GM21528 (cell line): Measurements from ENCODE around the gene POLR3E.
A peak's percentile ranks its signal among the peaks of the same experiment; 100 is the strongest.
"Not testable (repeated sequence)": the region's sequence is repeated elsewhere in the genome, so short reads cannot be mapped to it uniquely, and the experiment has no call there.

Experiments used
- ATAC-seq: cut with Tn5 transposase; IDR thresholded peaks from one replicate; pipeline ENCODE4 v1.9.1; 2021; ENCODE audit warnings: mild to moderate bottlenecking, moderate library complexity; ENCODE audit not compliant: unreplicated experiment, low FRiP score

POLR3E gene

GRCh38 chr16:22330326-22330725, 33.1 kb downstream of the POLR3E start:
- ATAC-seq, result no peak

DNA sequence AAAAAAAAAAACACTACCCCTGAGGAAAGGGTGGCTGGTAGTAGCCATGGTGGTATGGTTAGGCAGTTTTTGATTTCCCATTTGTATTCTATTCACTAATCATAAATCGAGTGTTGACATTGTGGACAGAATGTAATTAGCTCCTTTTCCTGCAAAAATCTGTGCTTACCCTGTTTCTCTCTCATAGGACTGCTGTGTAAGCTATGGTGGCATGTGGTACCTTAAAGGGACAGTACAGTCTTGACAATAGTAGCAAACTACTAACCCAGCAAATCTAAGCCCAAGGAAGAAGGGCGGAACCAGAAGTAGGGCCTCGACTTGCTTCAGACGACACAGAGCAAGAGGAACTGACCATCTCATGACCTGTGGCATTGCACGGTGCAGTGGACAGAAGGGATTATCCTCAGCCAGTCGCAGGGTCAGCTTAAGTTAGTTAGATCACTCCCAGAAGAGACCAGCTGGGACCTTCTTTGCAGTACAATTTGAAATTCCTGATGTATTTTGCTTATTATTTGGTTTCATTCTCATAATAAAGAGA, 36.3 kb downstream of the POLR3E start:
- ATAC-seq, result no peak

- no peak for ATAC-seq
Observed at GRCh38 chr16:22335668-22336246, 38.5 kb downstream of the POLR3E start.

DNA sequence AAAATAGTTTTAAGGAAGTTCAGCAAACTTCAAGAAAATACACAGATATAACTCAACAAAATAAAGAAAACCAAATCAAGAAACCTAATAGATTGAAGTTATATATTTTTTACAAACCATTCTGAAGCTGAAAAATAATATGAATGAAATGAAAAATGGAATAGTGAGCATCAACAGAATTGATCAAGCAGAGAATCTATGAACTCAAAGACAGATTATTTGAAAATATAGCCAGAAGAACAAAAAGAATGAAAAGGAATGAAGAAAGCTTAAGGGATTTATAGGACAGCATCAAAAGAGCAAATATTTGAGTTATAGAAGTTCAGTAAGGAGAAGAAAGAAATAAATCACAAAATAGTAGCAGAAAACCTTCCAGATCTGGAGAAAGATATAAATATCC, 39.4 kb downstream of the POLR3E start:
- ATAC-seq, result no peak

GRCh38 chr16:22337045-22337444, 39.8 kb downstream of the POLR3E start:
- no peak for ATAC-seq

- no peak for ATAC-seq
Observed at GRCh38 chr16:22337849-22338635, 40.8 kb downstream of the POLR3E start.

- no peak for ATAC-seq
Observed at GRCh38 chr16:22340945-22341344, 43.7 kb downstream of the POLR3E start.

DNA sequence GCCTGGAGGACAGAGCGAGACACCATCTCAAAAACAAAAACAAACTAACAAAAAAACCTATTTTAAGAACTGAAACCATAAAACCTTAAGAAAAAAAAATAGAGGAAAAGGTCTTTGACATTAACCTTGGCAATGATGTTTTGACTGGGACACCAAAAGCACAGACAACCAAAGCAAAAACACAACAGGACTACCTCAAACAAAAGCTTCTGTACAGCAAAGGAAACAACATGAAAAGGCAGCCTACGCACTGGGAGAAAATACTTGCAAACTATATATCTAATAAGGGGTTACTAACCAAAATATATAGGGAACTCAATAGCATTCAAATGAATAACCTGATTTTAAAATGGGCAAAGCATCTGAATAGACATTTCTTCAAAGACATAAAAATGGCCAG, 44.9 kb downstream of the POLR3E start:
- ATAC-seq, result no peak

- ATAC-seq, result no peak
Observed at GRCh38 chr16:22346483-22346882, 49.3 kb downstream of the POLR3E start.

GRCh38 chr16:22347100-22347820, 50.1 kb downstream of the POLR3E start:
- no peak for ATAC-seq

DNA sequence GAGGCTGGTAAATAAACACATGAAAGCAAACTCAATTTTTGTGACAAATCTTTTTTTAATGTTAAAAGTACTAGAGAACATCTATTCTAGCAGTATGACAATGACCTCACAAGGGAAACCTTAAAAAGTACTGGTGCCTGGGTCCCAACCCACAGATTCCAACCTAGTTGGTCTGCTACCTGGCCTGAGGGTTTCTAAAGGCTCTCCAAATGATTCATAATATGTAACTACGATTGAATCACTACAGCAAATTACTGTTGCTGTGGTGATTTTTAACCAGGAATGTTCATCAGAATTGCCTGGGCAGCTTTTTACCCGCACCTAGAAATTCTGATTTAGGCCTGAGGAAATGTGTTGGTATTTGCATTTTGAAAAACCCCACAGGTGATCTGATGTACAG, 51.1 kb downstream of the POLR3E start:
- no peak for ATAC-seq

DNA sequence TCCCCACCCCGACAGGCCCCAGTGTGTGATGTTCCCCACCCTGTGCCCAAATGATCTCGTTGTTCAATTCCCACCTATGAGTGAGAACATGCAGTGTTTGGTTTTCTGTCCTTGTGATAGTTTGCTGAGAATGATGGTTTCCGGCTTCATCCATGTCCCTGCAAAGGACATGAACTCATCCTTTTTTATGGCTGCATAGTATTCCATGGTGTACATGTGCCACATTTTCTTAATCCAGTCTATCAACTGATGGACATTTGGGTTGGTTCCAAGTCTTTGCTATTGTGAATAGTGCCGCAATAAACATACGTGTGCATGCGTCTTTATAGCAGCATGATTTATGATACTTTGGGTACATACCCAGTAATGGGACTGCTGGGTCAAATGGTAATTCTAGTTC, 53.8 kb downstream of the POLR3E start:
- ATAC-seq, result not testable (repeated sequence)

DNA sequence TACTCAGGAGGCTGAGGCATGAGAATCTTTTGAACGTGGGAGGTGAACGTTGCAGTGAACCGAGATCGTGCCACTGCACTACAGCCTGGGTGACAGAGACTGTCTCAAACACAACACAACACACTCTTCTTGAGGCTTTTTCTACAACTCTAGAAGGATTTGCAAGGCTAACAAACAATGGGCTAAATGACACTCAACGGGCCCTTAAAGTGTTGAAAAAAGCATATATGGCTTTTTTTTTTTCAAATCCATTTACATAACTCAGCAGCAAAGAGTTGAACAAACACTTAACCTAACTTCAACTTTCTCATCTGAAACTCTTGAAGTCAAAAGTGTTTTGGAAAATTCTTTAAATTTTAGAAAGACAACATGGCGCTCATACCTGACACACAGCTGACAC, 54.9 kb downstream of the POLR3E start:
- ATAC-seq, result no peak

- ATAC-seq, result no peak
Observed at GRCh38 chr16:22352723-22353122, 55.5 kb downstream of the POLR3E start.

- ATAC-seq, result no peak
Observed at GRCh38 chr16:22353191-22353919, 56.1 kb downstream of the POLR3E start.

DNA sequence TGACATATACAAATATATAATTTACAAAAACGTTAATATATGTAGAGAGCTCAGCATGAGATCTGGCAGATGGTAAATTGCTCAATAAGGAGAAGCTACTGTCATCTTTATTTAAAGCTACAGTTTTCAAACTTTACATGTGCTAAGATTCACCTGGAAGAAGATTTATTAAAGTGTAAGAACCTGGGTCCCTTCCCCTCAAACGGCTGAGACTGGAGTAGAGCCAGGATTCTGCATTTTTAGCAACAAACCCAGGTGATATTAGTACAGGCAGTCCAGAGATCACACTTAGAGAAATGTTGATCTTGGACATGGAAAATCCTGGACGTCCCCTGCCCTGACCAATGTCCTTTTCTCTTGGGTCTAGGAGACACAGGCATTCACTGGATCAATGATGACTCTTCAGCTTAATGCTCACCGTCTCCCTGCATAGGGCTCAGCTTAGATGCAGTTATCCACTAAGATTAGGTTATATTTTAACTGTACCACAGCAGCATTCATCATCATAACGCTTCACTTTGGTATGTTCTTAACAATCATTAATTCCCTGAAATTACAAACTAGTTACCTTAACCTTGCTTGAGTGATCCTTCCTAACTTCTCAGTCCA, 56.8 kb downstream of the POLR3E start:
- ATAC-seq, result no peak

DNA sequence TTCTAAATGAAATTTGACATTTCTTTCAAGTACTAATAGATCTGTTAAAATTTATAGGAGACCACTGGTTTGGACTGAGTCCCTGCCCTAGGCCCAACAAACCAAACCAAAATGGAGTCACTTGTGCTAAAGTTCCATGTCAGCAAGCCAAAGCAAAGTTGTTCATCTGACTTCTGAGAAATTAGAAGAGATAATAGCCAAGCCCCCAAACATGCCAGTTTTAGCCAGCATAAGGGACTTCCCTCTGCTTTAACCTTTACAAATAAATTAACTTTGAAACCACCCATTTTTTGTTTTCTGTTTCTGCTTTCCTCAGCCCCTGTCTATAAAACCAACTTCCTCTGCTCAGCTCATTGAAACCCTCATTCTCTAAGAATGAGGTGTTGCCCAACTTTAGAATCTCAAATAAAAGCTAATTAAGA, 58.3 kb downstream of the POLR3E start:
- no peak for ATAC-seq

DNA sequence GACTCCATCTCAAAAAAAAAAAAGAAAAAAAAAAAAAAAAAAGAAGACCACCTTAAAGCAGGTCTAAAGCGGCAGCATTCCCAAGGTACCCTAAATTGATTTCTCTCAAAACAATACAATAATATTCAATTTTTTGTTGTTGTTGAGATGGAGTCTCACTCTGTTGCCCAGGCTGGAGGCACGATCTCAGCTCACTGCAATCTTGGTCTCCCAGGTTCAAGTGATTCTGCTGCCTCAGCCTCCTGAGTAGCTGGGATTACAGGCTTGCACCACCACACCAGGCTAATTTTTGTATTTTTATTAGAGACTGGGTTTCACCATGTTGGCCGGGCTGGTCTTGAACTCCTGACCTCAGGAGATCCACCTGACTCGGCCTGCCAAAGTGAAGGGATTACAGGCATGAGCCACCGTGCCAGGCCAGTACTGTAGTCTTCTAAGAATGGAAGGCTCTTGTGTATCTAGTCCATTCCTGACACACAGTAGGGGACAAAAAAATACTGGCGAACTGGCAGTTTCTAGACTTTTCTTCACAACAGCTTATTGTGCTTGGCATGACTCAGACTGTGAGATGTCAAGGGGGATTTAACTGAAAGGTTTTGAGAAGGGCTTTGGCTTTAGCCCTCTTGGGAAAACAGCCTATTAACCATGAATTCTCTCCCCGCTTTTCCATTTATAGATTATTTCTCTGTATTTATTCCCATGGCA, 59.9 kb downstream of the POLR3E start:
- peak; percentile 29 for ATAC-seq

DNA sequence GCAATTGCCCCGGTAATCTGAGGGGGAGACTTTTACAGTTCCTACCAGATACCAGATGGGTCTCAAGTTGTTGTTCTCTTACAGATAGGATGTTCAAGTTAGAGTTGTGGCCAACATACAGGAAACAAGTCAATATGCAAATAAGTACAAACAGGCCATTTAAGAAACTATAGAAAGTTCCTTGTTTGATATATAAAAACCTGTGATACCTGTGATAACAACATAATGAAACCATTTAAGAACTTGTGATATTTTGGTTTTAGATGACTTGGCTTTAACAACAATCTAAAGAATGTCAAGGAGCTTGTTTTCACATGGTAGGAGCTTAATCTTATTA, 60.4 kb downstream of the POLR3E start:
- ATAC-seq, result peak; percentile 59

DNA sequence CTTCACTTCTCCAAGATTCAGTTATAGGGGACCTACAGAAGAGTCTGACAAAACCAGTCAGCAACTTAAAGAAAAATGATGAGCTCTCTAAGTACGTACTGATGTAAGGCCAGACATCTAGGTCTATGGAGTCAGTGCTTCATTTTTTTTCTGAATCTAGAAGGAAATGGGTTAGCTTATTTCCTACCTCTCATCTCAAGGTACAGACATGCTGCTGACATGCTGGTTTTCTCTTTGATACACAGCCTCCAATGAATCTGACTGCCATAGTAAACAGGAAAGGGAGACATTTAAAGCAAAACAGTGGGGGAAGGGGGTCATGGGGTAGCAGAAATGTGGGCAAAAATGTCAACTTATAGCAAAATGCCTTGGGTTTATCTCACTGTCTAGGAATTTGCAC, 60.8 kb downstream of the POLR3E start:
- ATAC-seq, result no peak
